ENCODE data around the gene ACSBG1.

DNA sequence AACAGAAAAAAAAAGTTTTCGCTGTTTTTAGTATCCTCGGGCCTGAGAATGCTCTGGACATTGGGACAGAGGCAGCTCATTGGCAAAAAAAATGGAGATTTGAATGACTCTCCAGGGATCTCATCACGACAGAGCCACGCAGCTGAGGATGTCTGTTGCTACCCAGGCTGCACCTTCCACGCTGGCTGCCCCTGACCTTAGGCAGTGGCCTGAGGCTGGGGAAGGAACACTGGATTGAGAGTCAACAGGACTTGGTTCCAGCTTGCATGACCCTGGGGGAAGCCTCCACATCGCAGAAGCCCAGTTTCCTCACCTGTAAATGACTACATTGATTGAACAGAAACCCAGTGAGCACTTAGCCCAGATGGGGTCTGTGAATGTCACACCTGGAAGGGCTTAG lies 8.7 kb upstream of the ACSBG1 start:
- TF ChIP-seq SIN3A (IDR thresholded peaks at IDR 0.05; ENCODE audit: borderline replicate concordance, insufficient read depth, low read length) (no peak), POLR2AphosphoS5 (IDR thresholded peaks at IDR 0.05; ENCODE audit: low read depth, low read length) (no peak)
- TF ChIP-seq, protein P1, sequence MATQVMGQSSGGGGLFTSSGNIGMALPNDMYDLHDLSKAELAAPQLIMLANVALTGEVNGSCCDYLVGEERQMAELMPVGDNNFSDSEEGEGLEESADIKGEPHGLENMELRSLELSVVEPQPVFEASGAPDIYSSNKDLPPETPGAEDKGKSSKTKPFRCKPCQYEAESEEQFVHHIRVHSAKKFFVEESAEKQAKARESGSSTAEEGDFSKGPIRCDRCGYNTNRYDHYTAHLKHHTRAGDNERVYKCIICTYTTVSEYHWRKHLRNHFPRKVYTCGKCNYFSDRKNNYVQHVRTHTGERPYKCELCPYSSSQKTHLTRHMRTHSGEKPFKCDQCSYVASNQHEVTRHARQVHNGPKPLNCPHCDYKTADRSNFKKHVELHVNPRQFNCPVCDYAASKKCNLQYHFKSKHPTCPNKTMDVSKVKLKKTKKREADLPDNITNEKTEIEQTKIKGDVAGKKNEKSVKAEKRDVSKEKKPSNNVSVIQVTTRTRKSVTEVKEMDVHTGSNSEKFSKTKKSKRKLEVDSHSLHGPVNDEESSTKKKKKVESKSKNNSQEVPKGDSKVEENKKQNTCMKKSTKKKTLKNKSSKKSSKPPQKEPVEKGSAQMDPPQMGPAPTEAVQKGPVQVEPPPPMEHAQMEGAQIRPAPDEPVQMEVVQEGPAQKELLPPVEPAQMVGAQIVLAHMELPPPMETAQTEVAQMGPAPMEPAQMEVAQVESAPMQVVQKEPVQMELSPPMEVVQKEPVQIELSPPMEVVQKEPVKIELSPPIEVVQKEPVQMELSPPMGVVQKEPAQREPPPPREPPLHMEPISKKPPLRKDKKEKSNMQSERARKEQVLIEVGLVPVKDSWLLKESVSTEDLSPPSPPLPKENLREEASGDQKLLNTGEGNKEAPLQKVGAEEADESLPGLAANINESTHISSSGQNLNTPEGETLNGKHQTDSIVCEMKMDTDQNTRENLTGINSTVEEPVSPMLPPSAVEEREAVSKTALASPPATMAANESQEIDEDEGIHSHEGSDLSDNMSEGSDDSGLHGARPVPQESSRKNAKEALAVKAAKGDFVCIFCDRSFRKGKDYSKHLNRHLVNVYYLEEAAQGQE (IDR thresholded peaks at IDR 0.05; ENCODE audit: insufficient read depth in 1 of 2, low read depth in 2 of 2, low read length in 2 of 2) = no peak

Data from PFSK-1 (cell line).